Measurements from ENCODE around the gene MAGI2.

The MAGI2 gene

GRCh38 chr7:79302293-79302692, 151.2 kb downstream of the MAGI2 start:
- no peak for DNase-seq (ENCODE audit: low spot score)

GRCh38 chr7:79301419-79301818, 152.0 kb downstream of the MAGI2 start:
- DNase-seq (ENCODE audit: low spot score), result no peak

GRCh38 chr7:79300573-79300972, 152.9 kb downstream of the MAGI2 start:
- DNase-seq (ENCODE audit: low spot score), result no peak

- peak; percentile 64 for DNase-seq (ENCODE audit: low spot score)
Observed at GRCh38 chr7:79298145-79298760, 155.2 kb downstream of the MAGI2 start.

GRCh38 chr7:79296553-79297320, 156.7 kb downstream of the MAGI2 start:
- DNase-seq (ENCODE audit: low spot score), result no peak

- DNase-seq (ENCODE audit: low spot score), result no peak
Observed at GRCh38 chr7:79293655-79294142, 159.8 kb downstream of the MAGI2 start.

- DNase-seq (ENCODE audit: low spot score), result no peak
Observed at GRCh38 chr7:79292834-79293233, 160.6 kb downstream of the MAGI2 start.

- DNase-seq (ENCODE audit: low spot score), result no peak
Observed at GRCh38 chr7:79291498-79291865, 162.0 kb downstream of the MAGI2 start.

GRCh38 chr7:79290841-79291497, 162.5 kb downstream of the MAGI2 start:
- no peak for DNase-seq (ENCODE audit: low spot score)

- no peak for DNase-seq (ENCODE audit: low spot score)
Observed at GRCh38 chr7:79290398-79290797, 163.1 kb downstream of the MAGI2 start.

- no peak for DNase-seq (ENCODE audit: low spot score)
Observed at GRCh38 chr7:79288655-79289054, 164.8 kb downstream of the MAGI2 start.

GRCh38 chr7:79287981-79288380, 165.5 kb downstream of the MAGI2 start:
- DNase-seq (ENCODE audit: low spot score), result no peak

- no peak for DNase-seq (ENCODE audit: low spot score)
Observed at GRCh38 chr7:79286181-79286580, 167.3 kb downstream of the MAGI2 start.

GRCh38 chr7:79285756-79286155, 167.7 kb downstream of the MAGI2 start:
- DNase-seq (ENCODE audit: low spot score), result no peak

- DNase-seq (ENCODE audit: low spot score), result no peak
Observed at GRCh38 chr7:79284211-79284610, 169.3 kb downstream of the MAGI2 start.

GRCh38 chr7:79282882-79283602, 170.4 kb downstream of the MAGI2 start:
- no peak for DNase-seq (ENCODE audit: low spot score)

- DNase-seq (ENCODE audit: low spot score), result peak; percentile 57
Observed at GRCh38 chr7:79282070-79282694, 171.3 kb downstream of the MAGI2 start.

- no peak for DNase-seq (ENCODE audit: low spot score)
Observed at GRCh38 chr7:79281426-79281825, 172.0 kb downstream of the MAGI2 start.

GRCh38 chr7:79272938-79273337, 180.5 kb downstream of the MAGI2 start:
- DNase-seq (ENCODE audit: low spot score), result no peak

- DNase-seq (ENCODE audit: low spot score), result peak; percentile 34
Observed at GRCh38 chr7:79272066-79272669, 181.3 kb downstream of the MAGI2 start.

GRCh38 chr7:79268730-79269129, 184.7 kb downstream of the MAGI2 start:
- DNase-seq (ENCODE audit: low spot score), result no peak
